ENCODE results near the gene AFP.
"Not testable (repeated sequence)": the region's sequence is repeated elsewhere in the genome, so short reads cannot be mapped to it uniquely, and the experiment has no call there.

Gene AFP

GRCh38 chr4:73435984-73436383 is at the start of gene AFP:
AFP (plus strand) TSS chr4:73436221; CDS start chr4:73436263, 42 bp downstream.
- no peak for DNase-seq

DNA sequence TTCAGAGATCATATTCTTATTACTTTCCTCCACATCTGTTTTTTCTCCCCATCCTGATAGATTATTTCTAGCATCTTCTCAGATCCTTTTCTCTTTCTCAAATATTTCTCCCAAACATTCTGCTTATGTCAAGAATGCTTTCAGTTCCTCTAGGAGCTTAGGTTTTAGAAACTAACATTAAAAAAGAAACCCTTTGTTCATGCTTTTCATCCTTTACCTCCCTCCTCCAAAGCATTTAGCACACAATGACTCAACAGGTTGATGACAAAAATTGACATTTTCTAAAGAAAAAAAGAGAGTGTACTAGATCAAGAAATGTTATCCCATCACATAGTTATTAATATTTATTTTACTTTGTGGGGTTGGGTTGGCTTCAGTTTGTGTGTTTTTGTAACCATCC is 48.5 kb upstream of the AFP start:
- DNase-seq: no peak

- no peak for DNase-seq
Measured at GRCh38 chr4:73388887-73389286, 47.1 kb upstream of the AFP start.

- not testable (repeated sequence) for DNase-seq
Measured at GRCh38 chr4:73389663-73390062, 46.4 kb upstream of the AFP start.

GRCh38 chr4:73391774-73392173 is 44.2 kb upstream of the AFP start:
- no peak for DNase-seq

- DNase-seq: no peak
Measured at GRCh38 chr4:73392936-73393335, 43.1 kb upstream of the AFP start.

DNA sequence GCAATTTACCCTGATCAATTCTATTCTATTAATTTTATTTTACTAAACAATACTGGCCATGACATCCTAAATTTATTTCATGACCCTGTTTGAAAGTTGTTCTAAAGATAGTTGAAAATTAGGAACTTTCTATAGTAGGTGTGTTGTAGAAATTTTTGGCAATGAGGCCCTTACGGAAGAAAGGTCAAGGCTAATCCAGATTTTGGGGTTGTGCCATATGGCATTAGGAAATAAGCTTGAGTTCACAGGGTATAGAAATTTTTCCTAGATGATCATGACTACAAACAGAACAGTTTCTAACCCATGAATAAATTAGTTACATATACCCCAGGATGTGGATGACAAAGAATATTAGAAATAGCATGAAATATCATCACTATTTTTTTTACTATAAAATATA is 39.7 kb upstream of the AFP start:
- no peak for DNase-seq

GRCh38 chr4:73396993-73397972 is 38.7 kb upstream of the AFP start:
- DNase-seq: no peak

DNA sequence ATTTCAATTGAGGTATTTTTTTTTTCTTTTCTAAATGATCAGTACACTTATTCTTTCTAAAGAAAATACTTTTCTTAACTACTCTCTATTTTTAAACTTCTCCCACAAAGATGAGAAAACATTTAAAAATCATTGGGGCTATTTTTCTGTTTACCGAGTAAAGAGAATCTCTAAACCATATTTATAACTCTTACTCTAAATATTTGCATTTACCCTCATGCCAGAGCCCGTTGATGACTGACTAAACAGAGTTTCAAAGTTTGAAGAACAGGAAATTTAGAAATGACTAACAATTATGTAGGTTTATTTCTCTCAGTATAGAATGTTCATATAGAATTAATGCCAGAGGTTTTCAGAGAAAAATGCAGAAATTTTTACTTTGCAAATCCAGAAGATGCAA is 34.6 kb upstream of the AFP start:
- DNase-seq: no peak

DNA sequence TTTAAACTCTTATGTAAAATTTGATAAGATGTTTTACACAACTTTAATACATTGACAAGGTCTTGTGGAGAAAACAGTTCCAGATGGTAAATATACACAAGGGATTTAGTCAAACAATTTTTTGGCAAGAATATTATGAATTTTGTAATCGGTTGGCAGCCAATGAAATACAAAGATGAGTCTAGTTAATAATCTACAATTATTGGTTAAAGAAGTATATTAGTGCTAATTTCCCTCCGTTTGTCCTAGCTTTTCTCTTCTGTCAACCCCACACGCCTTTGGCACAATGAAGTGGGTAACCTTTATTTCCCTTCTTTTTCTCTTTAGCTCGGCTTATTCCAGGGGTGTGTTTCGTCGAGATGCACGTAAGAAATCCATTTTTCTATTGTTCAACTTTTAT is 32.0 kb upstream of the AFP start, which contains the start of gene ALB:
ALB (plus strand) TSS at position 246 of the 400 bp plus-strand sequence; CDS start at position 287, 41 bp downstream.
- no peak for DNase-seq

GRCh38 chr4:73404457-73404856 is 31.6 kb upstream of the AFP start:
- DNase-seq: no peak

GRCh38 chr4:73405138-73405537 is 30.9 kb upstream of the AFP start:
- no peak for DNase-seq

DNA sequence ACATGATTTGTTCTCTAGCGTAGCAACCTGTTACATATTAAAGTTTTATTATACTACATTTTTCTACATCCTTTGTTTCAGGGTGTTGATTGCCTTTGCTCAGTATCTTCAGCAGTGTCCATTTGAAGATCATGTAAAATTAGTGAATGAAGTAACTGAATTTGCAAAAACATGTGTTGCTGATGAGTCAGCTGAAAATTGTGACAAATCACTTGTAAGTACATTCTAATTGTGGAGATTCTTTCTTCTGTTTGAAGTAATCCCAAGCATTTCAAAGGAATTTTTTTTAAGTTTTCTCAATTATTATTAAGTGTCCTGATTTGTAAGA is 29.5 kb upstream of the AFP start:
- DNase-seq: no peak

GRCh38 chr4:73407227-73407673 is 28.8 kb upstream of the AFP start:
- no peak for DNase-seq

DNA sequence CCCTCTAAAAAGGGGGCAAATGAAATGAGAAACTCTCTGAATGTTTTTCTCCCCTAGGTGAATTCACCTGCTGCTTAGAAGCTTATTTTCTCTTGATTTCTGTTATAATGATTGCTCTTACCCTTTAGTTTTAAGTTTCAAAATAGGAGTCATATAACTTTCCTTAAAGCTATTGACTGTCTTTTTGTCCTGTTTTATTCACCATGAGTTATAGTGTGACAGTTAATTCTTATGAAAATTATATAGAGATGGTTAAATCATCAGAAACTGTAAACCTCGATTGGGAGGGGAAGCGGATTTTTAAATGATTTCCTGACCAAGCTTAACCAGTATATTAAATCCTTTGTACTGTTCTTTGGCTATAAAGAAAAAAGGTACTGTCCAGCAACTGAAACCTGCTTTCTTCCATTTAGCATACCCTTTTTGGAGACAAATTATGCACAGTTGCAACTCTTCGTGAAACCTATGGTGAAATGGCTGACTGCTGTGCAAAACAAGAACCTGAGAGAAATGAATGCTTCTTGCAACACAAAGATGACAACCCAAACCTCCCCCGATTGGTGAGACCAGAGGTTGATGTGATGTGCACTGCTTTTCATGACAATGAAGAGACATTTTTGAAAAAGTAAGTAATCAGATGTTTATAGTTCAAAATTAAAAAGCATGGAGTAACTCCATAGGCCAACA is 27.7 kb upstream of the AFP start:
- DNase-seq: no peak

- no peak for DNase-seq
Measured at GRCh38 chr4:73409012-73409862, 26.8 kb upstream of the AFP start.

- DNase-seq: no peak
Measured at GRCh38 chr4:73409978-73410548, 26.0 kb upstream of the AFP start.

DNA sequence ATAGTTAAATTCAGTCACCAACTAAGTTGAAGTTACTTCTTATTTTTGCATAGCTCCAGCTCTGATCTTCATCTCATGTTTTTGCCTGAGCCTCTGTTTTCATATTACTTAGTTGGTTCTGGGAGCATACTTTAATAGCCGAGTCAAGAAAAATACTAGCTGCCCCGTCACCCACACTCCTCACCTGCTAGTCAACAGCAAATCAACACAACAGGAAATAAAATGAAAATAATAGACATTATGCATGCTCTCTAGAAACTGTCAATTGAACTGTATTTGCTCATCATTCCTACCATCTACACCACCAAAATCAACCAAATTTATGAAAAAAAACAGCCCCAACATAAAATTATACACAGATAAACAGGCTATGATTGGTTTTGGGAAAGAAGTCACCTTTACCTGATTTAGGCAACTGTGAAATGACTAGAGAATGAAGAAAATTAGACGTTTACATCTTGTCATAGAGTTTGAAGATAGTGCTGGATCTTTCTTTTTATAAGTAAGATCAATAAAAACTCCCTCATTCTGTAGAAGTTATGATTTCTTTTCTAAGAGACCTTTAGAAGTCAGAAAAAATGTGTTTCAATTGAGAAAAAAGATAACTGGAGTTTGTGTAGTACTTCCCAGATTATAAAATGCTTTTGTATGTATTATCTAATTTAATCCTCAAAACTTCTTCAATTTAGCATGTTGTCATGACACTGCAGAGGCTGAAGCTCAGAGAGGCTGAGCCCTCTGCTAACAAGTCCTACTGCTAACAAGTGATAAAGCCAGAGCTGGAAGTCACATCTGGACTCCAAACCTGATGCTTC is 24.9 kb upstream of the AFP start:
- no peak for DNase-seq

DNA sequence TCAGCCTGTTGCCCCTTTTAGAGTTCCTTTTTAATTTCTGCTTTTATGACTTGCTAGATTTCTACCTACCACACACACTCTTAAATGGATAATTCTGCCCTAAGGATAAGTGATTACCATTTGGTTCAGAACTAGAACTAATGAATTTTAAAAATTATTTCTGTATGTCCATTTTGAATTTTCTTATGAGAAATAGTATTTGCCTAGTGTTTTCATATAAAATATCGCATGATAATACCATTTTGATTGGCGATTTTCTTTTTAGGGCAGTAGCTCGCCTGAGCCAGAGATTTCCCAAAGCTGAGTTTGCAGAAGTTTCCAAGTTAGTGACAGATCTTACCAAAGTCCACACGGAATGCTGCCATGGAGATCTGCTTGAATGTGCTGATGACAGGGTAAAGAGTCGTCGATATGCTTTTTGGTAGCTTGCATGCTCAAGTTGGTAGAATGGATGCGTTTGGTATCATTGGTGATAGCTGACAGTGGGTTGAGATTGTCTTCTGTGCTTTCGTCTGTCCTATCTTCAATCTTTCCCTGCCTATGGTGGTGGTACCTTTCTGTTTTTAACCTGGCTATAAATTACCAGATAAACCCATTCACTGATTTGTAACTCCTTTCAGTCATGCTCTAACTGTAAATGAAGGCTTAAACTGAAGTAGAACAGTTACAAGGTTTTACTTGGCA is 24.1 kb upstream of the AFP start:
- DNase-seq: no peak

- no peak for DNase-seq
Measured at GRCh38 chr4:73413294-73413755, 22.7 kb upstream of the AFP start.

DNA sequence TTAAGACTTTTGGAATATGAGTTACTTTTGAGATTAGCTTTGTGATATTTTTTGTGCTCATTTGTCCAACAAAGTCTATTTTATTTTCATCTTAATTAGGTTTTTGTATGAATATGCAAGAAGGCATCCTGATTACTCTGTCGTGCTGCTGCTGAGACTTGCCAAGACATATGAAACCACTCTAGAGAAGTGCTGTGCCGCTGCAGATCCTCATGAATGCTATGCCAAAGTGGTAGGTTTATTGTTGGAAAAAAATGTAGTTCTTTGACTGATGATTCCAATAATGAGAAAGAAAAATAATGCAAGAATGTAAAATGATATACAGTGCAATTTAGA is 21.1 kb upstream of the AFP start:
- no peak for DNase-seq

All from fibroblast of upper back skin (primary cell).